ENCODE data around the gene YTHDF1.

Gene YTHDF1

DNA sequence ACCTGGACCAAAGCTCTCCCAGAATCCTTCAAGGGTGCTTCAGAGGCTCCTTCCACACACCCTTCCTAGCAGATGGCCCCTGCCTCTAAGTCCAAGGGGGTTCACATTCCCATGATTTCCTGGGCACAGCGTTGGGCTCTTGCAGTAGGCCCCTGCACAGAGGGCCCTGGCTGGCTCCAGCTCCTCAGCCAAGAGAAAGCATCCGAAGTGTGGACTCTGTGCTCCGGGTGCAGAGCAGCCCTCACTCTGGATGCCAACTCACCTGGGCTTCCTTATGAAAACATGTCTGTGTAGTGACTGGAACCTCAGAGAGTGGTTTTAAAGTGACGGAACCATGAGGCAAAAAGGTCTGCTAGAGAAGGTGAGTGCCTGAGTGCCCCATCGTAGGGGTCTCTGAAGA lies 11.6 kb downstream of the YTHDF1 start:
- DNase-seq = no peak

DNA sequence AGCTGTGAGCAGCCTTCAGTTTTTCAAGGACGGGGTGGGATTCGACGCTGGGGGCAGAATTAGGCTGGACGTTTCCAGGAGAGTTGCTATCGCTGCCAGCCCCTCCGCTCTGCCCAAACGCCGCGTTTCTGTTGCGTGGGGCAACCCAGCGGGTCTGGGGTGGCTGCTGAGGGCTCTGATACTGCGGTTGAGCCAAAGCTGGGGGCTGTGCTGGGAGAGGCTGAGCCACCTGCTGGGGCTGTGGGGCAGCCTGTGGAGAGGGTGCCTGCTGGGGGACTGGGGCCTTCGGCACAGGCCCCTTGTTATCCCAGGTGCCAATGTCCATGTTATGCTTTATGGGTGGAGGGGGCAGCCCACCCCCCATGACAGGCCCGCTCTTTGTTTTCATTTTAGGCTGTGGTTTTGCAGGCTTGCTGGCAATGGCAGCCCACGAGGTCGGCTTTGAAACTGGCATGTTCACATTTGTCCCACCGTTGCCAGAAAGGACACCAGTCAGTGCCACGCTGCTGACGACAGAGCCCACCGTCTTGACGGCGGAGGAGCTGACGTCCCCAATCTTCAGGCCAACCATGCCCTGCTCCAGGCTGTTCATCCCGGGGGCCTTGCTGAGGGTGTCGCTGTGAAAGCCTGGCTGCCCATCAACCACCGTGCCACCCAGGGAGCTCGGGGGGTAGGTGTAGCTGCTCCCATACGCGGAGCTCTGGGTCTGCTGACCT lies 13.0 kb downstream of the YTHDF1 start:
- no peak for DNase-seq

DNA sequence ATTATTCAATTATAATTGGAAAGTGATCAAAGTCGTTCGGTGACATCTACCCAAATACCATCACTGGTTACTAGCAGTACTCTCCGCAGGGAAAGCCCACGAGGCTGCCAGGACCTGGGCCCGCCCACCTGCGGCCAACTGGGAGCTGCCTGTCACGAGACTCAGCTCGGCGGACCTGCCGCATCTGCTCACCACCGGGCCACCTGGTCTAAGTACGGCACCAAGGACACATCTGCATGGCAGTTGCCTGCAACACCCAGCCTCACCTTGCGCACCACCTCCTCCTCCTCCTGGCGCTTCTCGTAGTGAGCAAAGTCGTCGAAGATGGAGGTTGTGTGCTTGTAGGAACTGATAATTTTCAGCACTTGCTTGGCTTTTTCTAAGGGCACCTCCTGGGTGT lies 13.9 kb downstream of the YTHDF1 start:
- DNase-seq = no peak

DNA sequence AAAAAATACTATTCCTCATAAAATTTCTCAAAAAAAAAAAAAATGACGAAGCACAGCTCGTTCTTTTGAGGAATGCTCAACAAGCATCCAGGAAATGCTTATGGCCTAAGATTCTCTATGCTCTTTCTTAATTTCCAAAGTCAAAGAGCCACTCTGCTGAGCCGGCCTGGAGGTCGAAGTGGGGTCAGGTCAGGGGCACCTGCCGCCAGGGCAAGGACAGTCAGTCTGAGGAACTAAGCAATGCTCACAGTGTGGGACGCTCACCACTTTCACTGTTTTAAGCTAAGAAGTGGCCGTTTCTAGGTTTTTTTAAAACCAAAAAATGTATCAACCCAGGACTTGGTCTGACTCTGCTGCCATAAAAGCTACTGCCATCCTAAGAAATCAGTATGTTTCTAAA lies 17.3 kb downstream of the YTHDF1 start:
- no peak for DNase-seq

DNA sequence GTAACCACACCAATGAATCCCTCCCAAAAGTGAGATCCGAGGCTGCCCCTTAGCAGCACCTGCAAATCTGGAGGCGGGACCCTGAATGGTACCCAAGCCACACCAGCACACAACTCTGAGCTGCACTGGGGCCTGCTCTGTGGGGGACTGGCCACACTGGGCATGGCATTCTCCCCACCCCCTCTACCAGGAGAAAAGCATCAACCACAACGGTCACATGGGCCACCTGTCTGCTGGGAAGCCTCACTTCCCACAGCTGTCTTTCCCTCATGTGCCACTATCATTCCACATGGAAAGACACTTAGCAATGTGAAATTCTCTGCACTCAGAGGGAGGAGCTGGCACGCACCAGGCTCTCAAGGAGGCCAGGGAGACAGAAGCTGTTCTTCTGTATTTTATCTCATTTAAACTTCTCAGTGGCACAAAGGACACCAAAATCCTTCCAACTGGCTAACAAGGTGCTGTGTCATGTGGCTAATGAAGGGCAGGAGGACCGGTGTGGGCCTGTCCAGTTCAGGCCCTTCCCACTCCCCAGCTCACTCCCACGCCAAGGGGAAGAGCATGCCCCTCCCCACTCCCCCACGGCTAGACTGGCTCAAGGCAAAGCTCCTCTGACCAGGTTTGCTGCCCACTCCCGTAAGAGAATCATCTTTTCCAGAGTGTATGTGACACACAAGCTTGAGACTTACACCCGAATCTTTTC lies 19.0 kb downstream of the YTHDF1 start:
- no peak for DNase-seq

DNA sequence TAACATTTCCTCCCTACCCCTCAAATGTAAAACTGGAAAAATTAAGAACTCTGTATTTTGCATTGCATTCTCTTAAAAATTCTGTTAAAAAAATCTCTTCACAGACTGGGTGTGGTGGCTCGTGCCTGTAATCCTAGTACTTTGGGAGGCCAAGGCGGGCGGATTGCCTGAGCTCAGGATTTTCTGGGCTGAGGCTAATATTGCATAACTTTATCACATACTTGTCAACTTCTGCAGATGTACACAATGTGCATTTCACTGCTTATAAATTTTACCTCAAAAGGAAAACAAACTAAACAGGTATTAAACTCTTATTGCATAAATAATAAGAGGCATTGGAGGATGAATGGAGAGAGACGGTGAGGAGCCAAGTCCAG lies 21.1 kb downstream of the YTHDF1 start:
- DNase-seq = no peak

DNA sequence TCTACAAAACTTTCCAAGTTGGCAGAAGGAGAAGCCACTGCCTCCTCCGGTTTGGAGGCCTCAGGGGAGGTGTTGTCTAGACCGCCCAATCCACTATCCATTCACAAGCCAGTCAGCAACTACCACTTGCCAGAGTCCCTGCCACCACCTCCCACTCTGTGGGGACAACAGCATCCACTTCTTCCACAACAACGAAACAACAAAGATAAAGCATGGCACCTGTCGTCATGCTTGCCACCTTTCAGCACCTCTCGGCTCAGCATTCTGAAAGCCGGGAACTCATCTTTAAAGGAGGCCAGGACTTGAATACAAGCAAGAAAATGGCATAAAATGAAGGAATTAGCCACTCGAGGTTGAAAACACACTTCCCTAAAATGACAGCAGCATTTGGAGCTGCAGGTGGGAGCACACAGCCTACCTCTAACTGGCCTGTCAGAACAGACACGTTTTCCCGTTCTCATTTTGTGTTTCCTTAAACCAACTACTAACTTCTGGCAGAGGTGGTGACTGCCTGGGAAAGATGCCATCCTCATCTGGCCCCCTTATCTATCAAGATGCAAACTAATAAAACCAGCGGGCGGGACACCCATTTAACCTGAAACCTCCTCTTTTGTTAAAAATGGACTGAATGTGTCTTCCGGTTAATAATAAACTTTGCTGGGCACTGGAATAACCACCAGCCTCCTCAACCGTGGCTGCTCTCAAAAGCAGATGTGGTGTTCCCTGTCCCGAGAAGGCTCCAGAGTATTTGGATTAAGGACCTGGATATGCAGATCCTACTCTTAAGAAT lies 21.7 kb downstream of the YTHDF1 start:
- no peak for DNase-seq

DNA sequence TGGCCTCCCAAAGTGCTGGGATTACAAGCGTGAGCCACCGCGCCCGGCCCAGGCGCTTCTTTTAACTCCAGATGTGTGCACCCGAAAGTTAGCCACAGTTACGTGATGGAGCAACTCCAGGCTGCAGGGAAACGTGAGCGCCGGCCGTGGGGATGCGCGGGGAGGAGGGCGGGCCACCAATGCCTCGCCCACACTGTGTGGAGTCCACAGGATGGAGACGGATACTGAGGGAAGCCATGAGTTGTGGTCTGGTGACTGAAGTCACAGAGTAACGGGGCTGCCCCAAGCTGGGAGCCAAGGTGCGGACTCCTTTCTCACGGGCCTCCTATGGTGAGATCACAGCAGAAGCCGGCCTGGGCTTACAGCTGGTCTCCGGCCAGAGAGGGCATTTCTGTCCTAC lies 23.2 kb downstream of the YTHDF1 start:
- no peak for DNase-seq

DNA sequence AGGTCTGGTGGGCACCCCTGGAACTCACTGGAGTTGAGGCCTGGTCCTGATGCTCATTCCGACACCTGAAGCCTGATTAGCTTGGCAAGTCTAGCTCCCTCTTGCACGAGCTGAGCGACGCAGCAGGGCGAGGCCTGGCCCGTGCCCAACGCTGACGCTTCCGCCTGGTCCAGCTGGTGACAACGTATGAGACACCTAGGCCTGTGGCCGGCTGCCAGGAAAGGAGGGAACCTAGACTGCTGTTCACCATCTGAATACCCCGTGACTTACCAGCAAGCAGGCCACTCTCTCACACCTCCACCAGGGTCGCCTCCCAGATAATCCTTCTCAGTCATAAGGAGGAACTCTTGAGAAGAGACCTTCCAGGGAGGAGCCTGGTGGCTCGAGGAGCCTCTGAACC lies 24.5 kb downstream of the YTHDF1 start:
- DNase-seq = peak; percentile 11

DNA sequence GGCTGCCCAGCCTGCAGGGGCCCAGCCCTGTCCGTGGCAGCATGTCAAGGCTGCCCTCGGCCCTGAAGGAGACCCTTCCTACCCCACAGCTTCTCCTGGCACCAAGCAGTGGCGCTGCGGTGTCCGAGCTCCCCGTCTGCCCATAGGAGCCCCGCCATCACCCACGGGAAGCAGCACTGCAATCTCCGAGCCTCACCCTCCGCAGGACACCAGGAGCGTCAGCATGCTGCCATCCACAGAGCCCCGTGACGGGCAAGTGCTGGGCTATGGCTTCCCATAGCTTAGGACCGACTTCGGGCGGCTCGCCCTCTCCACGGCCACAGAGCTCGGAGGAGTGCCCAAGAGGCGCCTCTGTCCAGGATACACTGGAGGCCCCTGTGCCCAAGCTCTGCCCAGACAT lies 25.1 kb downstream of the YTHDF1 start:
- no peak for DNase-seq

DNA sequence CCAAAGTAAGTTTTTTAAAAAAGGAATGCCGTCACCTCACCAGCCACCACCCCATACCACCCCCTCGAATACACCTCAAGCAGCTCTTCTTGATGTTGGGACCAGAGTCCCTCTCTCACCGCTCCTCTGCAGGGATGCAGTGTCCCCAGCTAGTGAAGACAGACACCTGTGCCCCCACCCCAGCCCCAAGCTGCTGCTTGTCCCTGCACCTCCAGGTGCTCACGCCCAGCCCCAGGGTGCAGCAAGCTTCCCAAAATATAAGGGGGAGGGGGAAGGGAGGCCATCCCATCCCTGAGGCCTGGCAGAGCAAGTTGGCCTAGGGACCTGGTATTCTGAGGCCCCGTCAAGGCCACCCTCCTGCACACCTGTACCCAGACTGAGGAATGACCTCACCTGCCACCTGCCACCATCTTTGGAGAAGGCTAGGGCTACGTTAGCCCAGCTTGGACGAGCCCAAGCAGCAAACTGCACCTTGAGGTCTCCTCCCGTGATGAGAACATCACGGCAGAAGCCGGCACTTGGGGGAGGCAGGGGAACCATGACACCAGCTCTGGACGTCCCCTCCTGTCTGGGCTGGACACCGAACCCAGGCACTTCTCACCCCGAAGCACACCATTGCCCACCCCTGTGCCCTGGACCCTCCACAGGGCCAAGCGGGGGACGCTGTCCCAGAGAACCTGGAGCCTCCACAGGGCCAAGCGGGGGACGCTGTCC lies 25.9 kb downstream of the YTHDF1 start:
- DNase-seq = no peak

DNA sequence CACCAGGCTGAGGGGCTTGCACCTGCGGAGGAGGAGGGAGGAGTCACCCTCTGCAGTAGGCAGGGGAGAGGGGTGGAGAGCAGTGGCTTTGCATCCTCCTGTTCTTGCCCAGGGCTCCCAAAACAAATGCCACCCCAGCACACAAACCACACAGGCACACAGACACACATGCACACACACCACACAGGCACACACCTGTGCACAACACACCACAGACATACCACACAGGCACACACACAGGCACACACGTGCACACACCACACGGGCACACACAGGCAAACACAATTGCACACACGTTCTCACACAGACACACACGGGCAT lies 26.6 kb downstream of the YTHDF1 start:
- no peak for DNase-seq

DNA sequence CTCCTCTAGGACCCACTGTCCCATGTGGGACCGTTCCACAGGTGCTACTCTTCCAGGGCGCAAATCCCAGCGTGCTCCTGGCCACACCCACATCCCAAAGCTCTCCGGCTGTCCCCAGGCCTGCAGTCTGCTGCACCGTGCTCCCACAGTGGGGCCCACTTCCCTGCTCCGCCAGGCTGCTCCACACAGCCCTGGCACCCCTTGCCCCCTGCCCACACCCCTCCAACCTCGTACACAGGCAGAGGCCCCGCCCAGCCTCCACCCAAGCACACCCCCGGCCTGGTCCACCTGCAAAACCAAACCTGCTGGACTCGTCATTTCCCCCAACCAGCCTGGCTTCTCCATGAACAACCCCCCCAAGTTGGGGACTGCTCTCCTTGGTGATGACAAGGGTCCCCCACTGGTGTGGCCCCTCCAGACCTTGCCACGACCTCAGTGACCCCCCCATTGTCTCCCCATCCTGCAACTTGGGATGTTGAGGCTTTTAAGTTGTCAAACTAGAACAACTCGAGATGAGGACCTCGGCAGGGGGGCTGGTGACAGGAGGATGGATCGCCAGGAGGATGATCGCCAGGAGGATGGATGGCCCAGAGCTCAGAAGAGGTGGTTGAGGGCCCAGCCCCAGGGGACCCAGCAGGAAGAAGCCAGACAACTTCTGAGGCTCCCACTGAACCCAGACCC lies 27.1 kb downstream of the YTHDF1 start:
- no peak for DNase-seq

DNA sequence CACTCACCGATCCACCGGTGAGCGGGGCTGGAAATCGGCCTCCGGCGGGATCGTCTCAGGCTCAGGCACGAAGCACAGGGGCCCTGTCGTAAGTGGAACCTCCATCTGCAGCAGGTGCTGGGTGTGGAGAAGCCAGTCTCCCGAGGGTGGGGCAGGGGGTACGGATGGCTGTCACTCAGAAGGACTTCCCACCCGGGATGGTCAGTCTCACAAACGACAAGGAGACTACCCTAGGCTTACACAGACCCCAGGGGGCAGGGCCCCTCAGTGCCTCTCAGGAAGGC lies 27.8 kb downstream of the YTHDF1 start:
- DNase-seq = no peak

DNA sequence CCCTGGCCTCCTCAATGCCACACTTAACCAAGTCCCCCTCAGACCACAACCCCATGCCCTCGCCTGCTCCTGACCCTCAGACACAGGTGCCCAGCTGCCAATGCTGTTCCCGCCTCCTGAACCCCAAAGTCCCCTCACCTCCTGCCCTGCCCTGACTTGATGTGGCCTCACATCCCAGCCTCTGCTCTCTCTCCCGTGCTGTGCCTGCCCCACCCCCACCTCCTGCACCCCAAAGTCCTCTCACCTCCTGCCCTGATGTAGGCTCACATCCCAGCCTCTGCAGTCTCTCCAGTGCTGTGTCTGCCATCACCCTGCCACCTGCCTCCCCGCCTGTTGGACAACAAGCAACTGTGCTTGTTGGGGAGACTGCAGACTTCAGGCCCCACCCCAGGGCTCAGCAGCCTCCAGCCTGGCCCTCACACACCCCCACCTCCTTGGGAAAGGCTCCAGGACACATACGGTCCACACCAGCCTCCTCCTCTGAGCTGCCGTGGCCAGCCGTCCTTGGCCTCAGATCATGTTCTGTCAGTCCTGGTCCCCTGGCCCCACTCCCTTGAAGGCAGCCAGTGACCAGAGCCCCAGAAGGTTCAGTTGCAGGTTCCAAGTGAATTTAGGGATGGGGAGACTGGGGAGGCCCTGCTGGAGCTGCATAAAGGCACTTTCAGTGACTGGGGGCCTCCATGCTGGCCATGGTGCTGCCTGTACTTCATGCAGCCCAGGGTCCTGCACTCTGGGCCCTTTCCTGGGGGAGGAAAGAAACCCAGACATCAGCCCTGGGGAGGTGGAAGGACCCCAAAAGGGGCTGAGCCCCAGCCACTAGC lies 28.4 kb downstream of the YTHDF1 start:
- DNase-seq = no peak

DNA sequence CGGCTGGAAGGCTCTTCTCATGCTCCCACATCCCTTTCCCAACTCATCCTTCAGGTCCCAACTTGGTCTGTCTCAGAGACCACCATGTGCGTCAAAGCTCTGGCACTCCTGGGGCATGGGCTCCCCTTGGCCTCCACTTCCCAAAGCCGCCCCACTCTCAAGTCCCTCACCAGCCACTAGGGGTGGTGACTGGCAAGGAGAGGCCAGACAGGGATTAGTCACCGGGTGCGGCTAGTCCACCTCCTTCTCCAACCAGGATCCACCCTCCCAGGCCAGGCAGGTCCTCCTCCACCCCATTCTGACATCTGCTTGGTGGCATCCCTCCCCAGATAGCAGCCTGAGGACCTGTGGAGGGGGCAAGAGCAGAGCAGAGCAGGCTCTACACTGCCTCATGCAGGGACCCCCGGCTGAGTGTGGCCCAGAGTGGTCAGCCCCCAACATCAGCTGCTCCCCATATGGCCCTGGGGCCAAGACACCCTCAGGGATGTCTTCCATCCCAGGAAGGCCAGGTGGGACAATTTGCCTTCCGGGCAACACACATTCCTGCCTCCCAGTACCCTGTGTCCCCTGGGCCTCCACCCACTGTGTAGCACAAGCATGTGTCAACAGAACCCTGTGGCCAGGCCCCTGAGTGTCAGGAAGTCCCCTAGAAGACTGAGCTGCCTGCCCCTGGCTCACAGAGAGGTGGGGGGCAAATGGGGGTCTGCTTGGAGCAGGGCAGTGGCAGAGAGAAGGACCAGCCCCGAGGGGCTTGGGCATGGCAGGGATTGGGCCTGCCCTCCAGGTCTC lies 29.2 kb downstream of the YTHDF1 start:
- no peak for DNase-seq

DNA sequence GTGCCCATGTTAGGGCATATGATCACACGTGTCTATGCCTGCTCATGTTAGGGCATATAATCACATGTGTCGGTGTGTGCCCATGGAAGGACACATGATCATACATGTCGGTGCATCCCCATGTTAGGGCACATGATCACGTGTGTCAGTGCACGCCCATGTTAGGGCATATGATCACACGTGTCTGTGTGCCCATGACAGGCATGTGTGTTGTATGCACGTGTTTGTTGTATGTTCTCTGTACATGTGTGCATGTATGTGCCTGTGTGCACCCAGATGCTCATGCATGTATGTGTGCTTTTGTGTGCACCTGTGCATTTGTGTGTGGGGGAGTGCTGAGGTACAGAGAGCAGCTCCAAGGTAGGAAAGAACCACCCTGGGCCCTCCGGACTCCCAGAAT lies 29.8 kb downstream of the YTHDF1 start:
- no peak for DNase-seq

DNA sequence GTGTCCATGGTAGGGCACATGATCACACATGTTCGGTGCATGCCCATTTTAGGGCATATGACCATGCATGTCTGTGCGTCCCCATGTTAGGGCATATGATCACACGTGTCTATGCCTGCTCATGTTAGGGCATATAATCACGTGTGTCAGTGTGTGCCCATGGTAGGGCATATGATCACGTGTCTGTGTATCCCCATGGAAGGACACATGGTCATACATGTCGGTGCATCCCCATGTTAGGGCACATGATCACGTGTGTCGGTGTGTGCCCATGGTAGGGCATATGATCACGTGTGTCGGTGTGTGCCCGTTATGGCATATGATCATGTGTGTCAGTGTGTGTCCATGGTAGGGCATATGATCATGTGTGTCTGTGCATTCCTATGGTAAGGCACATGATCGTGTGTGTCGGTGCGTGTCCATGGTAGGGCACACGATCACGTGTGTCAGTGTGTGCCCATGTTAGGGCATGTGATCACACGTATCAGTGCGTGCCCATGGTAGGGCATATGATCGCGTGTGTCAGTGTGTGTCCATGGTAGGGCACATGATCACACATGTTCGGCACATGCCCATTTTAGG lies 30.6 kb downstream of the YTHDF1 start:
- DNase-seq = no peak

DNA sequence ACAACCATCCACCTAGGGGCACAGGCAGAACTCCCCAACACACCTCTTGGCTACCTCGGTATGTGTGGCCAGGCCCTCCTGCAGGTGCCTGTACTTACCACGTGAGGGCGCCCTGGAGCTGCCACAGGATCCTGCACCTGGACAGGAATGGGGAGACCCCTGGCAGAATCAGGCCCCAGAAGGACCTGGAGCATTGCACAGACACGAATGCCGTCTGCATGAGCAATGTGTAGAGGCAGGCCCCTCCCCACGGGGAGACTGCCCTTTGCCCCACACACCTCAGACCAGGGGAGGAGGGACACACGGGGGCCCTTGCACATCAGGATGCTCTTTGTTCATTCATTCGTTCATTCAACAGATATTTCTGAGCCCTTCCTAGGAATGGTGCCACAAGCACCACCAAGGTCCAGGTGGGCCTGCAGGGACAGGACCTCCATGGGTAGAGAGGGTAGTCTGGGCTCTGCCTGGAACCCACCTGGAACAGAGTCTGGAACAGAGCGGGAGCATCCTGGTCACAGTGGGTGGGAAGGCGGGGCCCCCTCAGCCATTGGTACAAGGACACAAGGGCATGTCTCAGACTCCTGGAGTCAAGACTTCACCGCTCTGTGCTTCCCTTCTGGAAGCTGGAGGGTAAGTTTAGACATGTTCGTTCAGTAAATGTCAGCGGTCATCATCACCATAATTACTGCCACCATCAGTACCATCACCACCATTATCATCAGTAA lies 32.3 kb downstream of the YTHDF1 start:
- no peak for DNase-seq

DNA sequence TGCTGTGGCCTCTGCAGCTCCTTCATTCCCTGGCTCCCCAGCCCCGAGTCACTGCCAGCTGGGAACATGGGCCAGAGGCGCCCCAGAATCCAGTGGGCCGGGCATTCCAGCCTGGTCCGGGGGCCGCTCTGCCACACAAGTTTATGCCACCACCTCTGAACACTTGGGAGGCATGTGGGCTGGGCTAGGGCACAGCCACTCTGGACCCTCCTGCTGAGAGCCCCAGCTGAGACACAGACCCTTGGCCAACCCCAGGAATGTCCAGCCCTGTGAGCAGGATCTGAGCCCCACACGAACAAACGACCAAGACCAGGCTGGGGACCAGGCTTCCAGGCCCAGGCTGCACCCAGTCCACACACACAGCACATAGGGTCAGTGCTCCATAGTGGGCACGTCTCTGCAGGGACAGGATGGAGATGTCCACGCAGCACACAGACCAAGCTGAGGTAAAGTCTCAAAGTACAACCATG lies 33.0 kb downstream of the YTHDF1 start:
- no peak for DNase-seq

All from NCI-H446 treated with DMSO at 0.1 percent for 48 hours (cell line).